GM21737 (cell line): Measurements from ENCODE around the gene TRPV4.

Experiments used
- ATAC-seq: cut with Tn5 transposase; IDR thresholded peaks from one replicate; pipeline ENCODE4 v1.9.1; 2021; ENCODE audit warnings: mild to moderate bottlenecking, moderate library complexity; ENCODE audit not compliant: unreplicated experiment

TRPV4 gene

DNA sequence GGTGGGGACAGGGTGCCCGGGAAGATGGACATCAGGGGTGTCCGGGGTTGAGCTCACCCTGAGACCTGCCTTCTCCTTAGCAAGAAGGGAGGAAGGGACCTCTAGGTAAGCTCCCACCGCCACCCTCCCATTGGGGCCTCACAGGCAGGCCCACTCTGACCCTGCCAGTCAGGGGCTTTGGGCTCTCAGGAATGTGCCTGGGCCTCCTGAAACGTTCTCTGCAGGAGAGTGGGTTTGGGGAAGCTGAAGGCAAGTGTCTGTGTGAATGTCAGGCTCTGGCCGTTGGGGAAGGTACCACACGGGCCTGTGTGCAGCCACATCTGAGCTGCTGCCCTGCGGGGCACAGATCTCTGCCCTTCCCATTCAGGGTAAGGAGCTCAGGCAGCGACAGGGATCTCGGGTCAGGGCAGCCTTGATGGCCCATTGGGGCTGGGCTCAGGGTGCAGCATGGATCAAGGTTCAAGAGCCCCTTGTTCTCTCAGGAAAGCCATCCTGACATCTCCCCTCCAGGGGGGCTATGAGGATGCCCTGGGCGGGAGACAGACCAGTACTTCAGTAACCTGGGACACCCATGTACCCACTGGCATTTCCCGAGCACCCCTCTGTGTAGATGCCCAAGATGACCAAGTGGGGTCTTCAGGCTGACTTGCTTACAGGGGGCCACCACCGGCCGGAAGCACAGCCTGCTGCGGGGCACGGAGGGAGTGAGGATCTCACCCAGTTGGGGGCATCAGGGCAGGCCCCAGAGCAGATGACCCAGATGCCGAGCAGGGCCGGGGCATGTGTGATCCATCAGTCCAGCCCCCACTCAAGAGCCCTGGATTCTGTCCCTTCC is 89.9 kb downstream of the TRPV4 start:
- no peak for ATAC-seq

DNA sequence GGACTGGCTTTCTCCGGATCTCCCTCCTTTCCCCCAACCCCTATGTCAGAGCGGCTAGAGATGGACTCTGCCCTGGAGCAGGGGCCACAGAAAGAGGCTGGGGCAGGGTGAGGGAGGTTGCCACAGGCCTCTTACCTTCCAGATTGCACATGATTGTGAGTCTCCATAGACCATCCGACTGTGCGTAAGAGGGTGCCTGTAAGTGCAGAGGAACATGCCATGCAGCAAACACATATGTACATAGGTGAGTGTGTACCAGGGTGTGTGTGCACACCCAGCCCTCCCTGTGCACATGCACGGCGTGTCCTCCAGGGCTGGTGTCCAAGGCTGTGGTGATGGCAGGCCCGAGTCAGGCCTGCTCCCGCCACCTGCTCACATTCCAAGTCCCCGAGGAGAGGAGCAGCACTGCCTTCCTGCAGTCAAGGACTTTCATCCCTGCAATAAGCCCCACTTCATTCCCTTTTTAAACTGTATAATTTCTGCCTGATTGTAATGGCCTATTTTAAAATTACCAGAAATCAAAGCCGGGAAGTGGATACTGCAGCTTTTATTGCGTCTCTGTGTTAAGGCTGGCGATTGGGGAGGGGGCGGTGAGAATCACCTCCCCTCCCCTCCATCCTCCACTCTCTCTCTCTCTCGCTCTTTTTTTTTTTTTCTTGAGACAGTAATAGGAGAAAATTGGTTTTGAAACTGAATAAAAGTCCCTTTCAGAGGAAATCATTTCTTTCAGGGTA is 91.1 kb downstream of the TRPV4 start:
- no peak for ATAC-seq

GRCh38 chr12:109741286-109741969 is 91.8 kb downstream of the TRPV4 start:
- ATAC-seq = no peak

GRCh38 chr12:109740694-109741245 is 92.4 kb downstream of the TRPV4 start:
- no peak for ATAC-seq

GRCh38 chr12:109739747-109740693 is 93.2 kb downstream of the TRPV4 start:
- ATAC-seq = no peak

- no peak for ATAC-seq
Measured at GRCh38 chr12:109738878-109739665, 94.1 kb downstream of the TRPV4 start.

GRCh38 chr12:109738209-109738608 is 95.0 kb downstream of the TRPV4 start:
- ATAC-seq = no peak

DNA sequence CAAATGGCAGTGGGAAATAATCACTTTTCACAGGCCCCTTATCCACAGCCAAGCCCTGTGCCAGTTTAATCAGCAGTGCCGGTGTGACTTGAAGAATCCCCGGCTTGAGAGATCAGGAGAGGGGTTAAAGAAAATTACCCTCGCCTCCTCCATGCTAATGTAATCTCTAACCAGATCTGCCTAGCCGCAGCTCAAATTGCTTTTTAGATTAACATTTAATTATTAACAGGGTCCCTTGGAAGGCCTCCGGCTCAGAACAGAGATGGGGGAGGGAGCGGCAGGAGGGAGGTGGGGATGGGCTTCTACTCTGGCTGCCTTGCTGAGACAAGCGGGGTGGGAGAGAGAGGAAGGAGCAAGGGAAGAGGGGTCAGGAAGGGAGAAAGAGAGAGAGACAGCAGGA is 95.6 kb downstream of the TRPV4 start:
- ATAC-seq = no peak

DNA sequence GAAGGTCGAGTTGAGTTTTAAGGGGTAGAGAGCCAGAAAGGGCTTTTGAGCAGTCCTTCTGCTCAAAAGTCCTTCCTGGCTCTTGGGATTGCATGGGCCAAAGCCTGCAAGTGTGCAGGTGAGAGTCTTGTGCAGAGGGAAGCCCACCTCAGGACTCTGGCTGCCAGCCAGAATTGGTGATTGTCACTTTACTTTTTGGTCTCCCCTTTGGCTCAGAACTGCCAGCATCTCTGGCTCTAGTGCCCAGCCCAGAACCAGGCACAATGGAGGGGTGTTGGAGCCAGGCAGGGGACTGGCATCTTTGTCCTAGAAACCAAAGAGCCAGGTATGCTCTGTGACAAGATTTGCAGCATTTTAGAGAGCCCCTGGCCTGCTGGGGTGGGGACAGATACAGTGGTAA is 96.1 kb downstream of the TRPV4 start:
- ATAC-seq = no peak

- ATAC-seq = no peak
Measured at GRCh38 chr12:109736552-109737108, 96.6 kb downstream of the TRPV4 start.

DNA sequence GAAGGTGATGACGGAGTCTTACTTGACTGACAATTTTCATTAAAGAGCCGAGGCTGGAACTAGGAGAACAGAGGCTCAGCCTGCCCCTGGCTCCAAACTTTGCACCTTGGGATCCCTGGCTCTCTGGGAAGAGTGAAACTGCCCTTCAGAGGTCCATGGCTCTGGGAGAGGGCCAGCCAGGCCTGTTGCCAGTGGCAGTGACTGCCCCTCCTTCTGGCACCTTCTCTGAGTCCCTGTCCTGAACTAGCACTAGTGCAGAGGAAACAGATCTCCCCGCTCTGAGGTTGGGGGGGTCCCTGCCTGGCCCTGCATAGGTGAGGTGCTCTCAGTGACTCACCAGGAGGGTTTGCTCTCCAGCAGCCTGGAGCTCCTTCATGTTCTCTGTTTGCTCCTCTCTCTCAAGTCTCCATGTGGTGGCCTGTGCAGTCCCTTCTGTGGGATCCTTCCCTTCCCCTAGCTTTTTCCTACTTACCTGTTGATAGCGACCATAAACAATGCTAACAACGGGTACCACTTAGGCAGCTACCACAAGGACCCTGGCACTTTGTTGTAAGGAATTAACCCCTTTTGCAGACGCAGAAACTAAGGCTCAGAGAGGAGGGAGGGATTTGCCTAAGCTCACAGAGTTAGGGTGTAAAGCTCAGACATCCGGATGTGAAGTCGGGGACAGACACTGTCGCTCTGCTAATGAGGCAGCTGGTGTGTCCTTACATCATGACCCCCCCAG is 97.2 kb downstream of the TRPV4 start:
- ATAC-seq = no peak

DNA sequence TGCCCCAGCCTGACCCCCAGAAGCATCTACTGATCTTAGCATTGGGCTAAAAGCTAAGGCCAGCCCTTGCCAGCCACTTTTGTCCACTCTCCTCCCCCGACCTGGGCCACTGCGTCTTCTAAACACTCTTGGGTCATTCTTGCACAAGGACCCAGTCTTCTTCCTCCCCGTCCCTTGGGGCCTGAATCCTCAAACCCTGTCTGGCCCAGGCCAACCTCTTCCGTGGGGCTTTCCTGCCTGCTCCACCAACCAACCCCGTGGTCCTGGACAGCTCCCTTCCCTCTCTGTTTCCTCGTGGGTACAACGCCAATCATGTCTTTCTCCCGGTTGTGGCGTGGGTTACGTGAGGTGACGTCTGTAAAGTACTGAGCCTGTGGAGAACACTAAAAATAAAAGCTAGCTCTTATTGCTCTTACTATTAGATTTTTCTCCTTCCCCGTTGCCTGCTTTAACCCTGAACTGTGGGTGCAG is 98.1 kb downstream of the TRPV4 start:
- ATAC-seq = no peak

GRCh38 chr12:109734219-109735000 is 98.8 kb downstream of the TRPV4 start:
- ATAC-seq = no peak
